H9 (cell line): Measurements from ENCODE around the gene KLF11. TPM values are rescaled to one million over a fixed set of nuclear protein-coding genes. Genes with fewer than 3 reads are reported as not detected.

Source experiments
- DNase-seq: peaks from one replicate; pipeline ENCODE4 v3.0.0-alpha.2; 2017
- H2AFZ ChIP-seq: one replicate; pipeline ENCODE4 v1.6.1; 2013; ENCODE audit warnings: mild to moderate bottlenecking, low read length, control low read depth, moderate library complexity
- H2AK5ac ChIP-seq: 2 replicates; pipeline ENCODE4 v1.6.1; 2013; ENCODE audit warnings: low read length, control low read depth, mixed read lengths; ENCODE audit not compliant: insufficient read length
- H2BK120ac ChIP-seq: one replicate; pipeline ENCODE4 v1.6.1; 2013; ENCODE audit warnings: low read depth, mild to moderate bottlenecking, low read length, control low read depth, inconsistent platforms; ENCODE audit not compliant: poor library complexity, severe bottlenecking
- H2BK12ac ChIP-seq: 2 replicates; pipeline ENCODE4 v1.6.1; 2013; ENCODE audit warnings: low read length, control low read depth, mixed read lengths, low read depth; ENCODE audit not compliant: insufficient read length
- H2BK15ac ChIP-seq: 2 replicates; pipeline ENCODE4 v1.6.1; 2013; ENCODE audit warnings: low read depth, low read length, control low read depth
- H2BK20ac ChIP-seq: one replicate; pipeline ENCODE4 v1.6.1; 2013; ENCODE audit warnings: low read depth, mild to moderate bottlenecking, low read length, control low read depth, inconsistent platforms; ENCODE audit not compliant: poor library complexity, severe bottlenecking
- H2BK5ac ChIP-seq: 2 replicates; pipeline ENCODE4 v1.6.1; 2013; ENCODE audit warnings: low read length, control low read depth, mixed read lengths; ENCODE audit not compliant: insufficient read length
- H3K14ac ChIP-seq: 2 replicates; pipeline ENCODE4 v1.6.1; 2013; ENCODE audit warnings: low read length, control low read depth; ENCODE audit not compliant: insufficient read depth
- H3K18ac ChIP-seq: 2 replicates; pipeline ENCODE4 v1.6.1; 2013; ENCODE audit warnings: low read depth, mild to moderate bottlenecking, mixed read lengths, low read length, control low read depth; ENCODE audit not compliant: insufficient read length
- H3K23ac ChIP-seq: 2 replicates; pipeline ENCODE4 v1.6.1; 2013; ENCODE audit warnings: low read length, control low read depth, mixed read lengths, low read depth; ENCODE audit not compliant: insufficient read length
- H3K23me2 ChIP-seq: 2 replicates; pipeline ENCODE4 v1.6.1; 2013; ENCODE audit warnings: low read depth, mild to moderate bottlenecking, mixed read lengths, low read length, control low read depth; ENCODE audit not compliant: insufficient read length, poor library complexity, severe bottlenecking
- H3K27ac ChIP-seq: 2 replicates; pipeline ENCODE4 v1.5.1; 2013; ENCODE audit warnings: low read length, control low read depth, mixed read lengths, low read depth; ENCODE audit not compliant: insufficient read length
- H3K27me3 ChIP-seq: 2 replicates; pipeline ENCODE4 v1.6.1; 2013; ENCODE audit warnings: low read length, control low read depth, inconsistent platforms; ENCODE audit not compliant: insufficient read depth
- H3K4ac ChIP-seq: 2 replicates; pipeline ENCODE4 v1.6.1; 2013; ENCODE audit warnings: low read depth, mild to moderate bottlenecking, control low read depth, inconsistent platforms, low read length, moderate library complexity
- H3K4me1 ChIP-seq: 2 replicates; pipeline ENCODE4 v1.6.1; 2013; ENCODE audit warnings: low read length, control low read depth, inconsistent platforms; ENCODE audit not compliant: insufficient read depth
- H3K4me2 ChIP-seq: 2 replicates; pipeline ENCODE4 v1.6.1; 2013; ENCODE audit warnings: low read length, control low read depth, mixed read lengths; ENCODE audit not compliant: insufficient read length, insufficient read depth
- H3K56ac ChIP-seq: 2 replicates; pipeline ENCODE4 v1.6.1; 2013; ENCODE audit warnings: low read depth, mild to moderate bottlenecking, mixed read lengths, low read length, control low read depth; ENCODE audit not compliant: insufficient read length
- H3K79me1 ChIP-seq: 2 replicates; pipeline ENCODE4 v1.6.1; 2013; ENCODE audit warnings: low read depth, mild to moderate bottlenecking, moderate library complexity, low read length, control low read depth, inconsistent platforms; ENCODE audit not compliant: insufficient read depth, poor library complexity, severe bottlenecking
- H3K79me2 ChIP-seq: 2 replicates; pipeline ENCODE4 v1.6.1; 2013; ENCODE audit warnings: low read length, control low read depth, inconsistent platforms; ENCODE audit not compliant: insufficient read depth
- H3K9ac ChIP-seq: 2 replicates; pipeline ENCODE4 v1.6.1; 2013; ENCODE audit warnings: low read length, control low read depth, mixed read lengths; ENCODE audit not compliant: insufficient read length; ENCODE audit errors: extremely low read depth
- H3K9me3 ChIP-seq: one replicate; pipeline ENCODE4 v1.6.1; 2013; ENCODE audit warnings: low read depth, low read length, inconsistent platforms; ENCODE audit not compliant: control insufficient read depth
- H3T11ph ChIP-seq: one replicate; pipeline ENCODE4 v1.6.1; 2013; ENCODE audit warnings: mild to moderate bottlenecking, low read length, control low read depth, inconsistent platforms
- H4K20me1 ChIP-seq: one replicate; pipeline ENCODE4 v1.6.1; 2013; ENCODE audit not compliant: control insufficient read depth, insufficient read length, insufficient read depth
- H4K5ac ChIP-seq: 2 replicates; pipeline ENCODE4 v1.6.1; 2013; ENCODE audit warnings: low read depth, mild to moderate bottlenecking, mixed read lengths, low read length, control low read depth; ENCODE audit not compliant: insufficient read length
- H4K8ac ChIP-seq: replicated peaks from 2 replicates; pipeline ENCODE4 v1.6.1; 2013; ENCODE audit warnings: low read length, control low read depth, mixed read lengths, low read depth; ENCODE audit not compliant: insufficient read length
- H4K91ac ChIP-seq: 2 replicates; pipeline ENCODE4 v1.6.1; 2013; ENCODE audit warnings: low read depth, mild to moderate bottlenecking, moderate library complexity, mixed read lengths, low read length, control low read depth; ENCODE audit not compliant: insufficient read length
- H3K27ac Mint-ChIP-seq, 3 experiments: 2 replicates in 2 of 3; 3 replicates in 1 of 3; pipeline ENCODE4 v1.8.0; 2020 to 2021; ENCODE audit warnings: mixed read lengths in 3 of 3, mild to moderate bottlenecking in 1 of 3, moderate library complexity in 1 of 3
- H3K27me3 Mint-ChIP-seq: 2 replicates; pipeline ENCODE4 v1.8.0; 2021; ENCODE audit warnings: low read depth, mild to moderate bottlenecking, moderate library complexity, mixed read lengths
- H3K36me3 Mint-ChIP-seq, 3 experiments: 2 replicates in 2 of 3; 3 replicates in 1 of 3; pipeline ENCODE4 v1.8.0; 2020 to 2021; ENCODE audit warnings: low read depth in 3 of 3, mixed read lengths in 3 of 3; ENCODE audit not compliant: insufficient read depth in 1 of 3
- H3K4me1 Mint-ChIP-seq, 2 experiments: 2 replicates each; pipeline ENCODE4 v1.8.0; 2020; ENCODE audit warnings: mixed read lengths in 2 of 2
- H3K4me3 Mint-ChIP-seq, 2 experiments: 2 replicates in 1 of 2; 3 replicates in 1 of 2; pipeline ENCODE4 v1.8.0; 2020 to 2021; ENCODE audit warnings: mild to moderate bottlenecking in 2 of 2, mixed read lengths in 2 of 2, moderate library complexity in 1 of 2
- H3K9me3 Mint-ChIP-seq, 2 experiments: 2 replicates in 1 of 2; 3 replicates in 1 of 2; pipeline ENCODE4 v1.8.0; 2020; ENCODE audit warnings: mild to moderate bottlenecking in 2 of 2, mixed read lengths in 2 of 2, moderate library complexity in 1 of 2
- CTCF ChIP-seq: fragments of 200-600 bp; sonication (generic); conservative IDR thresholded peaks from 3 replicates; pipeline ENCODE4 v1.8.0; 2021; ENCODE audit warnings: antibody characterized with exemption, mild to moderate bottlenecking
- WGBS: extraction: QIAGEN DNeasy Blood & Tissue Kit; methylation state at CpG from one replicate; pipeline ENCODE4 v1.1.7; 2013; ENCODE audit warnings: missing lambda C conversion rate, low lambda C conversion rate, mixed read lengths; ENCODE audit not compliant: insufficient read length; ENCODE audit errors: extremely low coverage; 5-methylcytosine and 5-hydroxymethylcytosine counted together
- total RNA-seq: library from RNA; stranded (reverse); gene quantifications from 2 replicates; pipeline ENCODE4 v1.2.1, GENCODE V29; 2021

Gene KLF11
- total RNA-seq, 1 experiment from 2014 or later = 15.5 TPM

GRCh38 chr2:9998916-9999654, 44.3 kb upstream of the KLF11 start:
- no peak overlapping the region for H4K5ac ChIP-seq
- no peak overlapping the region for H3K18ac ChIP-seq
- peaks cover 6 to 15% of the 10 kb centered on the region in 2 experiments for H3K4me1 Mint-ChIP-seq
- no peak overlapping the region for H2BK12ac ChIP-seq
- no peak overlapping the region for H3K23ac ChIP-seq
- no peaks in the 10 kb centered on the region for H3K9me3 ChIP-seq
- no peak overlapping the region for H2BK20ac ChIP-seq
- no peak overlapping the region for H3K4me2 ChIP-seq
- peaks cover 3% of the 10 kb centered on the region; the same call in 1 of the 2 replicates for H3K27me3 Mint-ChIP-seq
- WGBS = no CpG with 5 or more reads among the region's 20 CpGs
- H4K91ac ChIP-seq = no peak overlapping the region
- H3T11ph ChIP-seq = no peak overlapping the region
- TF ChIP-seq CTCF = no peak
- H3K9me3 Mint-ChIP-seq = no peaks in the 10 kb centered on the region
- no peaks in the 10 kb centered on the region for H3K79me2 ChIP-seq
- H3K79me1 ChIP-seq = no peaks in the 10 kb centered on the region
- H4K8ac ChIP-seq = no peak overlapping the region
- no peak overlapping the region for H3K27ac Mint-ChIP-seq
- peaks cover 0 to 5% (median 0%) of the 10 kb centered on the region in 3 experiments; a peak in 1 of 7 replicates for H3K36me3 Mint-ChIP-seq
- no peak overlapping the region for H2BK5ac ChIP-seq
- no peak overlapping the region for H3K27ac ChIP-seq
- no peak overlapping the region for H3K4ac ChIP-seq
- H3K9ac ChIP-seq = no peak overlapping the region
- no peak overlapping the region for H2BK15ac ChIP-seq
- no peaks in the 10 kb centered on the region for H4K20me1 ChIP-seq
- H3K23me2 ChIP-seq = no peaks in the 10 kb centered on the region
- H3K14ac ChIP-seq = no peak overlapping the region
- no peak overlapping the region for H3K56ac ChIP-seq
- H3K27me3 ChIP-seq = no peaks in the 10 kb centered on the region
- no peaks in the 10 kb centered on the region; the same call in 1 of the 2 replicates for H3K4me1 ChIP-seq
- H2AFZ ChIP-seq = no peak overlapping the region
- H3K4me3 Mint-ChIP-seq = no peak overlapping the region
- H2BK120ac ChIP-seq = no peak overlapping the region
- DNase-seq = no peak
- no peak overlapping the region for H2AK5ac ChIP-seq
